ENCODE data around the gene SH3TC1. TPM values are rescaled to one million over a fixed set of nuclear protein-coding genes. Genes with fewer than 3 reads are reported as not detected.

SH3TC1 gene
- polyA plus RNA-seq, 3 donors: 36.9 to 85.7 (median 41.9) TPM

DNA sequence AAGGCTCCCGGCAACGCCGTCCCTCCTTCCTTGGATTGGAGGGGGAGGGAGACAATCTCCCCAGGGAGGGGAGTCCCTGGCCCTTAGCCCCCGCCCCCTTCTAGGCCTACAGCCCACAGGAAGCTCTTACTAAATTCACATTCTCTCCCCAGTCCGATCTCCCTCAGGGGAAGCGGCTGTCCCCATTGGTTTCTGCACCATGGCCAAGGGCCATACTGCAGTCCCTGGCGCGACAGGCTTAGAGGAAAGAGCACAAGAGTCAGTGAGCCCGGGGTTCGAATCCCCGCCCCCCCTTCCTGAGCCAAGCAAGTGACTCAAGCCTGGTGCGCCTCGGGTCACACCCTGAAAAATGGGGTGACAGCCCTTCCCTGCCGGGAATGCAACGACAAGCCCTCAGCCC lies 41.6 kb upstream of the SH3TC1 start:
- TF ChIP-seq, protein P1, sequence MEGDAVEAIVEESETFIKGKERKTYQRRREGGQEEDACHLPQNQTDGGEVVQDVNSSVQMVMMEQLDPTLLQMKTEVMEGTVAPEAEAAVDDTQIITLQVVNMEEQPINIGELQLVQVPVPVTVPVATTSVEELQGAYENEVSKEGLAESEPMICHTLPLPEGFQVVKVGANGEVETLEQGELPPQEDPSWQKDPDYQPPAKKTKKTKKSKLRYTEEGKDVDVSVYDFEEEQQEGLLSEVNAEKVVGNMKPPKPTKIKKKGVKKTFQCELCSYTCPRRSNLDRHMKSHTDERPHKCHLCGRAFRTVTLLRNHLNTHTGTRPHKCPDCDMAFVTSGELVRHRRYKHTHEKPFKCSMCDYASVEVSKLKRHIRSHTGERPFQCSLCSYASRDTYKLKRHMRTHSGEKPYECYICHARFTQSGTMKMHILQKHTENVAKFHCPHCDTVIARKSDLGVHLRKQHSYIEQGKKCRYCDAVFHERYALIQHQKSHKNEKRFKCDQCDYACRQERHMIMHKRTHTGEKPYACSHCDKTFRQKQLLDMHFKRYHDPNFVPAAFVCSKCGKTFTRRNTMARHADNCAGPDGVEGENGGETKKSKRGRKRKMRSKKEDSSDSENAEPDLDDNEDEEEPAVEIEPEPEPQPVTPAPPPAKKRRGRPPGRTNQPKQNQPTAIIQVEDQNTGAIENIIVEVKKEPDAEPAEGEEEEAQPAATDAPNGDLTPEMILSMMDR (IDR thresholded peaks at IDR 0.05): no peak
- Histone ChIP-seq H3K4me2 (replicated peaks; ENCODE audit: extremely low read depth, low read length, poor library complexity, severe bottlenecking) (no peak overlapping the region), H3K36me3 (replicated peaks in 1 of 2; ENCODE audit: control insufficient read depth in 1 of 2, insufficient read depth in 2 of 2, low read length in 2 of 2) (no peaks in the 10 kb centered on the region), H3K9ac (ENCODE audit: insufficient read depth, low read length, poor library complexity, severe bottlenecking) (no peak overlapping the region), H3K4me3 (replicated peaks in 1 of 3; ENCODE audit: low read depth in 2 of 3, low read length in 3 of 3) (no peak overlapping the region), H3K27ac (ENCODE audit: low read depth in 1 of 2, low read length in 2 of 2) (no peak overlapping the region), H3K9me3 (replicated peaks in 1 of 2; ENCODE audit: control insufficient read depth in 1 of 2, insufficient read depth in 1 of 2, low read length in 2 of 2) (peaks cover 3 to 8% of the 10 kb centered on the region in 2 donors), H3K4me1 (ENCODE audit: control insufficient read depth in 1 of 2, insufficient read depth in 2 of 2, low read length in 2 of 2) (peaks cover 18 to 28% of the 10 kb centered on the region in 2 donors), H2AFZ (ENCODE audit: insufficient read depth, low read depth, low read length, poor library complexity, severe bottlenecking) (no peak overlapping the region), H3K79me2 (ENCODE audit: insufficient read depth, low read length) (no peaks in the 10 kb centered on the region), H4K20me1 (ENCODE audit: insufficient read depth, low read length) (no peaks in the 10 kb centered on the region), H3K27me3 (ENCODE audit: control insufficient read depth in 2 of 2, insufficient read depth in 2 of 2, low read length in 2 of 2) (peaks cover 18 to 39% of the 10 kb centered on the region in 2 donors)
- peaks cover 0 to 3% of the 10 kb centered on the region in 2 donors for H3K36me3 Mint-ChIP-seq
- intact Hi-C loops (cut with micrococcal nuclease): loop anchor here (5.0 to 10.0 kb wide), 3 partner anchors 40 to 267 kb away; partner anchors contain the start of gene SH3TC1 (in 1 of the 2)
- WGBS (ENCODE audit: insufficient coverage): 32% methylated on average over 10 of the region's 15 CpGs
- no peak for DNase-seq
- peak overlapping the region in 1 of 2 donors; percentile 78 for H3K4me3 Mint-ChIP-seq
- peaks cover 18% of the 10 kb centered on the region for H3K4me1 Mint-ChIP-seq
- peaks cover 33 to 79% (median 47%) of the 10 kb centered on the region in 3 donors for H3K27me3 Mint-ChIP-seq (ENCODE audit: low read depth in 3 of 3)
- H3K27ac Mint-ChIP-seq: no peak overlapping the region
- peaks cover 0 to 13% (median 3%) of the 10 kb centered on the region in 7 donors for H3K9me3 Mint-ChIP-seq

DNA sequence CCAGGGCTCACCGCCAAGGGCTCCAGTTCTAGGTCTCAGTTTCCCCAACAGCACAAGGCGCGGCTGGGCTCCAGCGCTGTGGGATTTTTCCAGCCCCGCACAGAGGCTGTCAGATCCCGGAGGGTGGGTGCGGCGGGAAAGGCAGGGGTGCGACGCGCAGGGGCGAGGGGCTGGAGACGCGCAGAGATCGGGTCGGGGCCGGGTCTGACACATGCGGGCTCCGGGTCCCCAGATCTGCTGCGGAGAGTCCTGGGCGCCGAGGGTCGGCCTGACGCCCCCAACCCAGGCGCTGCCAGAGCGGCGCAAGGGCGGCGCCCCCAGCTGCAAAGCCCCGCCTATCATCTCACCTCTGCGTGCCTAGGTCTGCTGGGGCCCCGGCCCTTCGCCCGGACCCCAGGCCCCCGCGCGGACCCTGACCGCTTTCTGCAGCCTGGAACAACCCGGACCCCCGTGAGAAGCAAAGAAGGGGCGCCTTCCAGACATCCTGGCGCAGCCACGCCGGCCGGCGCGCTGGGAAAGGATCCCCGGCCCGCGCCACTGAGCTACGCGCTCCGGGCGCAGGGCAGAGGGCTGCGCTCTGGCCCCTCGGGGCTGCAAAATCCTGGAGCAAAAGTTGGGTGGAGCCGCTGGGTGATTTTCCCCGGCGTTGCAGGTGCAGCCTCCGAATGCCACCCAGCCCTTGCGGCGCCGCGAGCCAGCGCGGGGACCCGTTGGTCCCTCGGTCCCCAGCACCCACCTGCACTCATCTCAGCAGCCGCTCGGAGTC lies 41.0 kb upstream of the SH3TC1 start:
- Histone ChIP-seq H3K79me2 (ENCODE audit: insufficient read depth, low read length) (no peaks in the 10 kb centered on the region), H2AFZ (ENCODE audit: insufficient read depth, low read depth, low read length, poor library complexity, severe bottlenecking) (peak overlapping the region; percentile 85), H3K4me2 (replicated peaks; ENCODE audit: extremely low read depth, low read length, poor library complexity, severe bottlenecking) (peak overlapping the region; percentile 77), H3K27ac (ENCODE audit: low read depth in 1 of 2, low read length in 2 of 2) (no peak overlapping the region), H4K20me1 (ENCODE audit: insufficient read depth, low read length) (no peaks in the 10 kb centered on the region), H3K9ac (ENCODE audit: insufficient read depth, low read length, poor library complexity, severe bottlenecking) (peak overlapping the region; percentile 15), H3K4me1 (ENCODE audit: control insufficient read depth in 1 of 2, insufficient read depth in 2 of 2, low read length in 2 of 2) (peaks cover 18 to 28% of the 10 kb centered on the region in 2 donors), H3K27me3 (ENCODE audit: control insufficient read depth in 2 of 2, insufficient read depth in 2 of 2, low read length in 2 of 2) (peaks cover 18 to 39% of the 10 kb centered on the region in 2 donors), H3K4me3 (replicated peaks in 1 of 3; ENCODE audit: low read depth in 2 of 3, low read length in 3 of 3) (peak overlapping the region; percentile 42 to 96 (median 51)), H3K36me3 (replicated peaks in 1 of 2; ENCODE audit: control insufficient read depth in 1 of 2, insufficient read depth in 2 of 2, low read length in 2 of 2) (no peaks in the 10 kb centered on the region), H3K9me3 (replicated peaks in 1 of 2; ENCODE audit: control insufficient read depth in 1 of 2, insufficient read depth in 1 of 2, low read length in 2 of 2) (peaks cover 3 to 8% of the 10 kb centered on the region in 2 donors)
- no peak for DNase-seq
- intact Hi-C loops (cut with micrococcal nuclease): loop anchor here (5.0 to 10.0 kb wide), 3 partner anchors 39 to 267 kb away; partner anchors contain the start of gene SH3TC1 (in 1 of the 2)
- H3K27me3 Mint-ChIP-seq (ENCODE audit: low read depth in 3 of 3): peaks cover 33 to 79% (median 47%) of the 10 kb centered on the region in 3 donors
- TF ChIP-seq, protein P1 (IDR thresholded peaks at IDR 0.05): no peak
- H3K9me3 Mint-ChIP-seq: peaks cover 0 to 13% (median 3%) of the 10 kb centered on the region in 7 donors
- peak overlapping the region; percentile 69 to 78 for H3K4me3 Mint-ChIP-seq
- H3K27ac Mint-ChIP-seq: no peak overlapping the region
- H3K36me3 Mint-ChIP-seq: peaks cover 0 to 3% of the 10 kb centered on the region in 2 donors
- WGBS (ENCODE audit: insufficient coverage): 3% methylated on average over 70 of the region's 70 CpGs
- peaks cover 18% of the 10 kb centered on the region for H3K4me1 Mint-ChIP-seq

All from CD14-positive monocyte (primary cell).